ENCODE measurements around the gene DAPK2. TPM values are rescaled to one million over a fixed set of nuclear protein-coding genes. Genes with fewer than 3 reads are reported as not detected.
A peak's percentile ranks its signal among the peaks of the same experiment; 100 is the strongest.

The DAPK2 gene
- total and polyA plus RNA-seq, 4 donors: 2.0 to 8.1 (median 7.0) TPM

DNA sequence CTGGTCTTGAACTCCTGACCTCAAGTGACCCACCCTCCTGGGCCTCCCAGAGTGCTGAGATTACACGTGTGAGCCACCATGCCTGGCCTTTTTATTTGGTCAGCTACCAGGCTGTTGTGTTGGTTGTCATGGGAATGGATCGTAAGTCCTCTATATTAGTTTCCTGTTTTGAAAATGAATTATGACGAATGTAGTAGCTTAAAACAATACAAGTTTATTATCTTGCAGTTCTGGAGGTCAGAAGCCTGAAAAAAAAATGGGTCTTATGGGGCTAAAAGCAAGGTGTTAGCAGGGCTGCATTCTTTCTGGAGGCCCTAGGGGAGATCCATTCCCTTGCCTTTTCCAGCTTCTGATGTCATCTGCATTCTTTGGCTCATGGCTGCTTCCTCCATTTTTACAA, 187.4 kb downstream of the DAPK2 start:
- ATAC-seq (ENCODE audit: low FRiP score): no peak
- WGBS, 2 donors: 17 to 29% methylated on average over 3 of the region's 3 CpGs

GRCh38 chr15:63858448-63858847, 187.8 kb downstream of the DAPK2 start:
- Histone ChIP-seq H3K4me3 (ENCODE audit: low read length in 2 of 2) (no peak overlapping the region), H3K9me3 (ENCODE audit: control insufficient read depth, low read length) (no peaks in the 10 kb centered on the region), H3K4me1 (ENCODE audit: control insufficient read depth in 1 of 2, insufficient read depth in 2 of 2, low read length in 2 of 2) (no peaks in the 10 kb centered on the region), H3K36me3 (ENCODE audit: control insufficient read depth in 1 of 2, insufficient read depth in 2 of 2, low read length in 1 of 2) (no peaks in the 10 kb centered on the region), H3K27me3 (ENCODE audit: control insufficient read depth in 1 of 2, insufficient read depth in 2 of 2, low read length in 1 of 2) (no peaks in the 10 kb centered on the region), H3K27ac (ENCODE audit: low read depth in 1 of 2, low read length in 2 of 2) (no peak overlapping the region)
- no peak for DNase-seq
- intact Hi-C loops (cut with DNase I): no loop called here
- ATAC-seq (ENCODE audit: low FRiP score): no peak
- 91 to 95% methylated on average over 5 of the region's 5 CpGs for WGBS, 2 donors

More for the DNA sequence above, 187.4 kb downstream of the DAPK2 start:
- Histone ChIP-seq H3K9me3 (ENCODE audit: control insufficient read depth, low read length) (no peaks in the 10 kb centered on the region), H3K36me3 (ENCODE audit: control insufficient read depth in 1 of 2, insufficient read depth in 2 of 2, low read length in 1 of 2) (no peaks in the 10 kb centered on the region), H3K27ac (ENCODE audit: low read depth in 1 of 2, low read length in 2 of 2) (no peak overlapping the region), H3K4me1 (ENCODE audit: control insufficient read depth in 1 of 2, insufficient read depth in 2 of 2, low read length in 2 of 2) (no peaks in the 10 kb centered on the region), H3K27me3 (ENCODE audit: control insufficient read depth in 1 of 2, insufficient read depth in 2 of 2, low read length in 1 of 2) (no peaks in the 10 kb centered on the region), H3K4me3 (ENCODE audit: low read length in 2 of 2) (no peak overlapping the region)
- intact Hi-C loops (cut with DNase I): no loop called here
- DNase-seq: peak in 1 of 2 donors; percentile 52

- intact Hi-C loops (cut with DNase I): no loop called here
- Histone ChIP-seq H3K27me3 (ENCODE audit: control insufficient read depth in 1 of 2, insufficient read depth in 2 of 2, low read length in 1 of 2) (no peaks in the 10 kb centered on the region), H3K4me1 (ENCODE audit: control insufficient read depth in 1 of 2, insufficient read depth in 2 of 2, low read length in 2 of 2) (no peaks in the 10 kb centered on the region), H3K36me3 (ENCODE audit: control insufficient read depth in 1 of 2, insufficient read depth in 2 of 2, low read length in 1 of 2) (no peaks in the 10 kb centered on the region), H3K27ac (ENCODE audit: low read depth in 1 of 2, low read length in 2 of 2) (no peak overlapping the region), H3K4me3 (ENCODE audit: low read length in 2 of 2) (no peak overlapping the region), H3K9me3 (ENCODE audit: control insufficient read depth, low read length) (no peaks in the 10 kb centered on the region)
- DNase-seq (no peak), ATAC-seq (ENCODE audit: low FRiP score) (no peak)
- 93 to 95% methylated on average over 3 of the region's 3 CpGs for WGBS, 2 donors
These were observed 188.8 kb downstream of the DAPK2 start for GRCh38 chr15:63857461-63857856.

Small RNA genes lying within 50 kb of the gene (microRNA-seq; reads per million reads assigned to microRNA genes)
- 0 reads per million in 2 donors for gene MIR422A

Other genes starting within 250 kb of the DAPK2 start
- 100 to 1,000 TPM; 101 to 125 TPM for gene HERC1, start 212.5 kb downstream of the DAPK2 start, total RNA-seq
- gene HERC1, start 212.5 kb downstream of the DAPK2 start, polyA plus RNA-seq: 10 to 100 TPM; 15.5 to 37.2 TPM
- 10 to 100 TPM; 23.2 to 27.4 TPM for gene CIAO2A, start 47.4 kb upstream of the DAPK2 start, total RNA-seq
- gene CIAO2A, start 47.4 kb upstream of the DAPK2 start, polyA plus RNA-seq: 10 to 100 TPM; 24.1 to 81.9 TPM
- gene SNX1, start 49.5 kb upstream of the DAPK2 start, total RNA-seq: 100 to 1,000 TPM; 122 to 153 TPM
- 10 to 100 TPM; 54.6 to 57.7 TPM for gene SNX1, start 49.5 kb upstream of the DAPK2 start, polyA plus RNA-seq
- gene SNX22, start 105.2 kb upstream of the DAPK2 start, total RNA-seq: under 1 TPM; 0.36 to 0.39 TPM
- under 1 TPM; 0.38 to 0.90 TPM for gene SNX22, start 105.2 kb upstream of the DAPK2 start, polyA plus RNA-seq
- gene PPIB, start 116.5 kb upstream of the DAPK2 start, total RNA-seq: 100 to 1,000 TPM; 362 to 395 TPM
- gene PPIB, start 116.5 kb upstream of the DAPK2 start, polyA plus RNA-seq: 100 to 1,000 TPM; 293 to 699 TPM